Measurements from ENCODE around the gene GABBR2.

The GABBR2 gene

DNA sequence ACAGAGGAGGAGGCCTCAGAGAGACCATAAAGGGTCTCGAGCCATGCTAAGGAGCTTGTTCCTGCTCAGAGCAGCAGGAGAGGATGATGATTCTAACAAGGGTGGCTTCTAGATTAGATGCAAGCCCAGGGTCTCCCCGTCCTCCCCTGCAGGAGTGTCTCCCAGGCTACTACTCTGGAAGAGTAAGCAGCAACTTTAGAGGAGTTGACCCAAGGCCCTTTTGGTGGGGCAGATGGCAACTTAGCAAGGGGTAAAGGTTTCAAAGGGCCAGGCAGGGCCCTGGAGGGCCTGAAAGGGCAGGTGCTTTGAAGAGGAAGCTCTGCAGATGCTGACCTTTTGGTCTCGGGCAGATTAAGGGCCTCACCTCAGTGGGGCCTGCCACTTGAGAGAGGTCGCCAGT is 174.9 kb downstream of the GABBR2 start:
- no peak for DNase-seq

DNA sequence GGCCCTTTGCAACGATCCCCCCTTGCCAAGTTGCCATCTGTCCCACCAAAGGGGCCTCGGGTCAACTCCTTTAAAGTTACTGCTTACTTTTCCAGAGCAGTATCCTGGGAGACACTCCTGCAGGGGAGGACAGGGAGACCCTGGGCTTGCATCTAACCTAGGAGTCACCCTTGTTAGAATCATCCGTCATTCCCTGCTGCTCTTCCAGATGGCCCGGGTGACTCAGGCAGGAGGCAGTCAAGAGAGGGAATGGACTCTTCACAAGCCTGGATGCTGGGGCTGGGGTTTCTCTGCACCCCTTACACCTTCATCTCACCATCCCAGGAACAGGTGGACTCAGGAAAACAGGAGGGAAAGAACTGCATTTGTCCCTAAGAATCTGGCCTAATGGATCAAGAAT is 175.6 kb downstream of the GABBR2 start:
- DNase-seq, result peak; percentile 68

DNA sequence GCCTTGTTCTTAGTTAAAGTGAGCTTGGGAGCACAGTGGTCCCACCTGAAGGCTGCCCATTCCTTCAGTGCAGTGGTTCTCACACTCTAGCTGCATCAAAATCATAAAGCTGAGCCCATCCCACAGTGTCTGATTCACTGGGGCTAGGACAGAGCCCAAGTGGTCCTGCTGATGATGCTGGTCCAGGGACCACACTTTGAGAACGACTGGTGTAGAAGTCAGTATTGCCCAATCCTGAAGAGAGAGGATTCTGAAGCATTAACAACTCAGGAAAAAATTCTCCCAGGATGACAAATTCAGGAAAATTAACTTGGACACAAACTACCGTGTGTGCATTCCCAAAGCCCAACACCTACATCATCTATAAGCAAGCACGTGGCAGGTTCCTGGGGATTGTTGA is 176.2 kb downstream of the GABBR2 start:
- no peak for DNase-seq

DNA sequence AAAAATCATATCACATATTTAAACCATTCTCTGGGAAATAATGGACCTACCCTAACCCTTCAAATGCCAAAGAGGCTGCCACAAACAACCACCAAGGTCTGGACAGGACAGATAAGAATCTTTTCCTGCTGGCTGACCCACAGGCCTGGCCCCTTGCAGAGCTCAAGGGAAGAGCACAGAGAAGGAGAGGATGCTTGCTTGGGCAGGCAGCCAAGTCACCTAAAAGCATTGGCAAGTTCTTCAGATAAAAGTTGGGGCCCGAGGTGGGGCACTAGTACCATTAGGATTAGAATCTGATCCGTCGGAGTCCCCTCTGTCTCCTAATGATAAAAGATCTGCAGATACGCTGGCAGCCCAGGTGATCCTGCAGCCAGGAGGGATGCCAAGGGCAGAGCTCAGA is 176.6 kb downstream of the GABBR2 start:
- peak; percentile 49 for DNase-seq

DNA sequence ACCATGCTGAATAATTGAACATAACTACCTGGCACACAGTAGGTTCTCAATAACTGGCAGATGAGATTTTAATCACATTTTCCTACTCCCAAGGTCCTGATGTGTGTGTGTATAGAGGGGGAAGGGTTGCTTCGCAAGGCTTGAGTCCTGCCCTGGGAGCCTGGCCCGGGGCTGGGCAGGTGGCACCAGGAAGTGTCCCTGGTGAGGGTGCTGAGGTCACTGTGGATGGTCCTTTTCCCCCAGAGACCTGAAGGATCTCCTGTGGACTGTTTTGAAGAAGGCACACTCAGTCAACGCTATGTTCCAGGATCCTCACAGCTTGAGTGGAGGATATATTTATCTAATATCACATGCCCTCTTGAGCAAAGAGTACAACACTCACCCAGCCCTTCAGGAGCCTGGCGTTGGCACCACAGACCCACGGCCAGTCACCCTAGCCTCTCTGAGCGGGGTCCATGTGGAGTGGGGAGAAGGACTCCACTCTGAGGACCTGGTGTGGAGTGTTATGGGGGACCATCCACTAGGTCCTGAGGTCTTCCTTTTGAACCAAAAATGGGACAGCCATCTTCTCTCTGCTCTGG is 177.8 kb downstream of the GABBR2 start:
- DNase-seq, result no peak

DNA sequence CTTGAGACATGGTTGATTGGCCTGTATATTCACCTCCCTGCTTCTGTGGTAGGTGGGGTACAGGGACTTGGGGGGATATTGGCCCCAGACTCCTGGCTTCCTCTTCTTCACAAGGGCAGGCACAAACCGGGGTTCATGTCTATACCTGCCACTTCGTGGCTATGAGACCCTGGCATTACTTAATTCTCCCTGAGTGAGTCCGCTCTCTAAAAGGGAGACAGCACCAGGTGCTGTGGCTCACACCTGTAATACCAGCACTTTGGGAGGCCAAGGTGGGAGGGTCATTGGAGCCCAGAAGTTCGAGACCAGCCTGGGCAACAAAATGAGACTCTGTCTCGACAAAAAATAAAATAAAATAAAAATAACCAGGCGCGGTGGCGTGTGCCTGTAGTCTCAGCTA is 178.5 kb downstream of the GABBR2 start:
- no peak for DNase-seq

DNA sequence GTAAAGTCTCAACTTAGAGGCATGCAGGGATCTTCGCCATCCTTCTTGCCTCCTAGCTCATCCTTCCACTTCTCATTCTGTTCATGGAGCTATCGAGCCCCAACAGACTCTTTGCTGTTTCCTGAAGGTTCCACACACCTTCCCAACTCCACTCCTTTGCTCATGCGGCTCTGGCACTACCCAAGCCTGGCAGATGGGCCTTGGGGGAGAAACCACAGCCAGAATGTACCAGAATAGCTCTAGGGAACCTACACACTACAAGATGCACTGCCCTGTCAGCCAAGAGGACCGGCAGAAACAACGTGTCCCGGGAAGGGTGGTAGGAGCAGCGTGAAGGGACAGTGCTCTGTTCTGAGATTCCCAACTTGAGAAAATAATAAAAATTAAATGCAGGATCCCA is 178.9 kb downstream of the GABBR2 start:
- no peak for DNase-seq

DNA sequence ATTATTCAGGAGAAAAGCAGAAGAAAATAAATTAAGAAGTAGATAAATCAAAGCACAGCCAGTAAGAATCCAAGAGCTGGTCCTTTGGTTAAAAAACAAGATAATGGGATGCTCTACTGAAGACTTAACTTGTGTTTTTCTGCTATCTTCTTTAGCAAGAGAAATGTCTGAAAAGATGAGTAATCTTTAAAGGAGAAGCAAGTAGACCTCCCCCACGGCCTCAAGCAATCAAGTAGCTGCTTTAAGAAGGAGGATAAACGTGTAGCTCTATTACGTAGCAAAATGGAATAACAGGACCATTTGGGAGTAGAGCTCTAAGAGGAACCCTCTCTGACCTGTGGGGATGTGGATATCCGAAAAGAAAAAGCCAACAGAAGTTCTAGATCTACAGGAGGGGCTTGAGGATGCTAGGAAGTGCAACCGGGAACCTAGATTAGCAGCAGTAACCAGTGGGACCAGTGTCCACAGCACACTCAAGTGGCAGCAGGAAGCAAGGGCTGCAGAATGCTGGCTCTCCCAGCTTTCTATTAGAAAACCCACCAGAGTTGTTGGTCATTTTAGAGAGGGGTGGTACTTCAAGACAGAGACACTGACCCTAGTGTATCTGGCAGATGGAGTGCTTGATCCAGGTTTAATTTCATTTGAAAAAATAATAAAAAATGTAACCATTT is 185.4 kb downstream of the GABBR2 start:
- peak; percentile 55 for DNase-seq

DNA sequence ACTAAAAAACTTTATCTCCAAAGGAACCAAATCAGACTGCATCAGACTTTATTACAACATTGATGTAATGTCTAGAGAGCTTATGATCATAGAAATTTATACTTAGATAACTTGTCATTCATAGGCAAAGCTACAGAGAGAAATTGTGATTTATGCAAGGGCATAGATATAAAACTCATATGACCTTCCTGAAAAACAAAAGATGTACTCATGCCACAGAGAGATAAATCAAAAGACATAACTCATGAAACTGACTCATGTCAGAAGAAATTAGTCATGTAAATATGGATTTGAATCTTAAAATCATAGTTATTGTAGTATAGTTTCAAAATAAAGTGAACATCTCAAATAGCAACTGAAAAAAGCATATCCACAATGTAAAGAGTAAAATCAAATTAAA is 186.2 kb downstream of the GABBR2 start:
- no peak for DNase-seq

DNA sequence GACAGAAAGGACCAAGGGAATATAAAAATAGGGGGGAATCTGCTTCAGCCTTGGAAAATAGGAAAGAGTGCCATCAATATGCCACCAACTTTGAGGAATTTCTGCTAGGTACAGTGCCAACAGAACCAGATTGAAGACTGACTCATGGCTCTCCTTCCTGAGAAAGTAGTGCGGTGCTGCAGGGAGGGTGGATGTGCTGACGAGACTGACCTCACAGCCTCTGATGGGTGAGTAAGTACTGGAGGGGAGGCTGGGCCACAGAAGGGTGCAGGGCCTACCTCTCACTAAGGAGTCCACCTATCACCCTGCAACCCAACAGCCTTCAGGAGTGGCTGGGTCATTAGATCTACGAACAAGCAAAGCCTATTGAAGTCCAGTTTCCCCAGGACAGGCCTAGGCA is 187.6 kb downstream of the GABBR2 start:
- no peak for DNase-seq

DNA sequence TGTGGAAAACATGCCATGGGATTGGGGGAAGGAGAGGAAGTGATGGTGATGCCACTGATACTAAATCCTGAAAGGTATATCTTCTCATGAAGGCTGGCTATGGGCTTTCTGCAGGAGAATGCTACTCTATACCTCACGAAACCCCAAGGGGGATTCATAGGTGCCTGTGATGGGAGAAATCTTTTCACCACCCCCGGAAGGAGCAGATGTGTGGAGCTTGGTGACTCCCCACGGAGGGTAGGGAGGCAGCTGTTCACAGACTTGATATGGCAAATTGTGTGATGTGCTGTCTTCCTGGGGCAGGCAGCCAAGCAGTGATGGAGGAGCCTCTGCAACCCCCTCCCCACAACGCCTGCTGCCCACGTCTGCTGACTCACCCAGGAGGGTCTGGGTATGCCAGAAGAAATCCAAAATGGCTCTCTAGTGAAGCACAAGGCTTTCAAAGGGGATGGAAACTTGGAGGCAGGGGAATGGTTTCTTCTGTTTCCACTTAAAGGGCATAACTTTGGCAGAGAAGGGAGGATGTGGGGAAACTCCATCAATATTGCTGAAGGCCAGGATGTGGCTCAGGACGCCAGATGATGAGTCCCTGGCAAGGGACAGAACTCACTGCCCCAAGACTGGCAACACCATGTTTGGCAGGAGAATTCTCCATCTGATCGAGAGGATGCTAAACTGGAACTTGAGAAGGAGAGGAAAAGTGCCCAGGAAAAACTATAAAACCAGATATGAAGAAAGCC is 188.3 kb downstream of the GABBR2 start:
- DNase-seq, result peak; percentile 84

DNA sequence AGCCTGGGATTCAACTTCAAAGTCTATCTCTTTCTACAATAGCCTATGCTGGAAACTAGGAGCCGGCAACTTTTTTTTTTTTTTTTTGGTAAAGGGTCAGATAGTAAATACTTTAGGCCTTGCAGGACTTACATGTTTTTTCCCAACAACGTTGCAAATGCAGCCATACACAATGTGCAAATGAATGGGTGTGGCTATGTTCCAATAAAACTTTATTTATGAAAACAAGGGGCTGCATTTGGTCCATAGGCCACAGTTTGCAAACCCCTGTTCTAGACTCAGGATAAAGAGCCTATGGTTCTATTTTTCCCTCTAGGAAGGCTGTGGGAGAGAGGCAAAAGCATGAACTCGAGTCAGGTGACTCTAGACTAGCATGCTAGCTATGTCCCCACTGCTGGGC is 189.1 kb downstream of the GABBR2 start:
- DNase-seq, result peak; percentile 39

DNA sequence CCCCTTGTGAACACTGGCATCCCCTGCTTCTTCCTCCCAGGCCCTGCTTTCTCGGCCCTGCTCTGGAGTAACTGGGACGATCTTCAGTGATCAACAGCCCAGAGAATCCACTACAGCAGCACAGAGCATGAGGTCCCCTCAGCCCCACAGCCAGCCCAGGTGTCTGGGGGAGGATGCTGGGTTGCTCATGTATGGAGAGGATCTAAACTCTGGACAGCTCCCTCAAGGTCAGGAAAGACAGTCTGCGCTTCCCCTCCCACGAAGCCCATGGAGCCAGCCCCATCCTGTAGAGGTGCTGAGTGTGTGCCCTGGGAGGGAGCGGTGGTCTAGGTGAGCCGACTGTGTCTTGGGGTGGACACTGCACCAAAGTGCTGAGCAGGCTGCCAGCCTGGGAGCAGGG is 190.2 kb downstream of the GABBR2 start:
- peak; percentile 52 for DNase-seq

DNA sequence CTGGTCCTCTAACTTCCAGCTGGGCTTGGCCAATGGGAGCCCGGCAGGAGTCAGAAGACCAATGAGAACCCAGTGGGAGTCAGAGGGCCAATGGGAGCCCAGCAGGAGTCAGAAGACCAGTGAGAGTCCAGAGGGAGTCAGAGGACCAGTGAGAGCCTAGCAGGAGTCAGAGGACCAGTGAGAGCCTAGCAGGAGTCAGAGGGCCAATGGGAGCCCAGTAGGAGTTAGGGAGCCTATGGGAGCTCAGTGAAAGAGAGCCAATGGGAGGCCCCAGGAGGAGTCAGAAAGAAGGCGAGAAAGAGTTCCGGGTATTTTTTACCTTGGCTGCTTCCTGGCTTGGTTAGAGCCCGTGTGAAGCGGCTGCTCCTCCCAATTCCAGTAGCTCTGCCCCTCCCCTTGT is 191.0 kb downstream of the GABBR2 start:
- peak; percentile 22 for DNase-seq

DNA sequence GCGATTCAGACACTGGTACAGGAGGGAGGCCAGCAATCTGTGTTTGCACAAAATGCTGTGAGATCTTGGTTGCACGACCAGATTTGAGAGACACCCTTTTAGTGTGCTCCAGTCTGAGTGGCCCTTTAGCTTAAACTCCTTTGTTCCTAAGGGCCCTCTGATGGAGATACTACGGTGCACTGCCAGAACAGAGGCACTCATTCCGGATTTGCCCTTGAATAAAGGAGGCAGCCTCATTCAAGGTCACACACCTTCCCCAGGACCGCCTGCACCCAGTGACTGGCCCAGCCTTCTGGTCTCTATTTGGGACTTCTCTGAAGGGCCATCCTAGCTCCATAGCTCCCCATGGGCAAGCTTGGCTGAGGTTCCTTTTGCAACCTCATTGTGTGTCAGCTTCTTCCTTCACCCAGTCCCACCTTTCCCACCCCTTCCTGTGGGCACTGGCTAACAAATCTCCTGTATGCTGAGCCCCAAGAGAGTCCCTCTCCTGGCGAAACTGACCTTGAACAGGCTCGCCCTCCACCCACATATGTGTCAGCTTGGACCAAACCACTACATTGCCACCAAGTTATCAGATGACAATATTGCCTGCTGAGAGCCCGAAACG is 191.7 kb downstream of the GABBR2 start:
- no peak for DNase-seq

DNA sequence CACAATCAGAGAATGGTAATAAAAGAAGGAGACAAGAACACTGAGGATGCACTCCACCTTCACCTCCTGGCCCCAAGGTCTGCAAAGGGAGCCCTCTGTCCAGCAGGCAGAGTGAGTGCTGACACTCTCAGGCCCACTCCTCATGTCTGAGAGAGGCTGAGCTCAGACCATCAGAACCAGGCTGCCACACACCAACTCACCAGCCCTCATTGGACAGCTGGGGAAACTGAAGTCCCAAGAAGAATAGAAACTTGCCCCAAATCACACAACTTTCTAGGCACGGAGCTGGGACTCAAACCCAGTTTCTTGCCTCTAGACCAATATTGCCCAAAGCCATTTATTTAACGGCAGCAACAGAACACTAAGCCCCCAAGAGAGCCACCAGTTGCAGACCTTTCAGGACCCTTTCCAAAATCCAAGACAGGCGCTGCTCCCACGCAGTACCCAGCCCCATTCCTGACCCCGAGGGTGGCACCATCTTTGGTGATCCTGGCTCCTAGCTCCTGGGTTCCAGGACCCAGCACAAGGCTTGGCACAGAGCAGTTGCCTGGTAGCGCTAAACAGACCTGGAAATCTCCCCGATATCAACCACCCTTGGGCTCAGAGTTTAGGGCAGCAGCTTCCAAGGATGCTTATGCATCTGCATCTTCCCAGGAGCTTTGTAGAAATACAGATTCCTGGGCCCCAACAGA is 192.4 kb downstream of the GABBR2 start:
- no peak for DNase-seq

DNA sequence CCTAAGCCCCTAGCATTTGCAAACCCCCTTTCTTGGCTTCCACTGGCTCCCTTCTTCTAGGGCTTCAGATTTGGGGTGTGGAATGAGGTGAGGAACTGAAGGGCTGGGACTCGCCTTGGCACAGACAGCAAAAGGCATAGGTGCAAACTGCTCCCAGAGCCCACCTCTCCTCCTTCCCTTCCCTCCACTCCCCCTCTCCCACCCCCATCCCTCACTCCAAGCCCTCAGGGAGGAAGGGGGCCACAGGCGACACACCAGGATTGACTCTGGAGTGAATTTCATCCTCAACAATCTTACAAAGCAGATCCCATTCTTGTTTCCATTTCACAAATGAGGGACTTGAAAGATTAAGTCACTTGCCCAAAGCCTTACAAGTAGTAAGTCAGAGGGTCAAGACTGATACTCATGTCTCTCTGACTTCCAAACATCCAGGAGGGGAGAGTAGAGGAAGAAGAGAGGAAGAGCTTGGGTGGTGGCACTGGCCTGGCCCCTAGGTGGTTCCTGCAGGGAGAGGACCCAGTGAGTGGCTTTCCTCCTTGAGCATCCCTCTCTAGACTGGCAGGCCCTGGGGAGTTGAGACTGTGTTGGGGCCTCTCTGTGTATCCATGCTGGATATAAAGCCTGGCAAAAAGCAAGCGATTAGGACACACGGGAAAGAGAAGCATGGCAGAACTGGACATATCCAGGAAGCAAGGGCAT is 193.1 kb downstream of the GABBR2 start:
- DNase-seq, result no peak

DNA sequence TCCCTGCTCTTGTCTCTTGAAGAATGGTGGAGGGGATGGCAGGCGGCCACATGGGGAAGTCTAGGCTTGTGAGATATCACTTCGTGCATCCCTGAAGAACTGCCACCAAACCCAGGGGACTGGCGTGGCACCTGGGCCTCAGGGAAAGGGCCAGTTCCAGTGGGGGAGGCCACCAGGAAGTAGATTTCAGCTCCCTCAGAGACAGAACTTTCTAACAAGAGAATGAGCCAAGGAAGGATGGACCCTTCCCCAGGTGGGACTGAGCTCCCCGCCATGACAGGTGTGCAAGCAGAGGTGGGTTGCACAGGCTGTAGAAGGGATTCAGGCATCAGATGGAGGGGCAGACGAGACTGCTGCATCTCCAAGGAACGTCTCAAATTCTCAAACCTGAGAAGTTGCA is 193.9 kb downstream of the GABBR2 start:
- DNase-seq, result no peak

DNA sequence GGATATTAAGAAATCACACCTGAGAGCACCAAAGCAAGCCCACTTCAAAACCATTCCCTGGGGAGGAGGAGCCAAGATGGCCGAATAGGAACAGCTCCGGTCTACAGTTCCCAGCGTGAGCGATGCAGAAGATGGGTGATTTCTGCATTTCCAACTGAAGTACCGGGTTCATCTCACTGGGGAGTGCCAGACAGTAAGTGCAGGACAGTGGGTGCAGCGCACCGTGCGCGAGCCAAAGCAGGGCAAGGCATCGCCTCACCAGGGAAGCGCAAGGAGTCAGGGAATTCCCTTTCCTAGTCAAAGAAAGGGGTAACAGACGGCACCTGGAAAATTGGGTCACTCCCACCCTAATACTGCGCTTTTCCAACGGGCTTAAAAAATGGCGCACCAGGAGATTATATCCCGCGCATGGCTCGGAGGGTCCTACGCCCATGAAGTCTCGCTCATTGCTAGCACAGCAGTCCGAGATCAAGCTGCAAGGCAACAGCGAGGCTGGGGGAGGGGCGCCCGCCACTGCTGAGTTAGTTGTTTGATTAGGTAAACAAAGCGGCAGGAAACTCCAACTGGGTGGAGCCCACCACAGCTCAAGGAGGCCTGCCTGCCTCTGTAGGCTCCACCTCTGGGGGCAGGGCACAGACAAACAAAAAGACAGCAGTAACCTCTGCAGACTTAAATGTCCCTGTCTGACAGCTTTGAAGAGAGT is 200.4 kb downstream of the GABBR2 start:
- peak; percentile 78 for DNase-seq

DNA sequence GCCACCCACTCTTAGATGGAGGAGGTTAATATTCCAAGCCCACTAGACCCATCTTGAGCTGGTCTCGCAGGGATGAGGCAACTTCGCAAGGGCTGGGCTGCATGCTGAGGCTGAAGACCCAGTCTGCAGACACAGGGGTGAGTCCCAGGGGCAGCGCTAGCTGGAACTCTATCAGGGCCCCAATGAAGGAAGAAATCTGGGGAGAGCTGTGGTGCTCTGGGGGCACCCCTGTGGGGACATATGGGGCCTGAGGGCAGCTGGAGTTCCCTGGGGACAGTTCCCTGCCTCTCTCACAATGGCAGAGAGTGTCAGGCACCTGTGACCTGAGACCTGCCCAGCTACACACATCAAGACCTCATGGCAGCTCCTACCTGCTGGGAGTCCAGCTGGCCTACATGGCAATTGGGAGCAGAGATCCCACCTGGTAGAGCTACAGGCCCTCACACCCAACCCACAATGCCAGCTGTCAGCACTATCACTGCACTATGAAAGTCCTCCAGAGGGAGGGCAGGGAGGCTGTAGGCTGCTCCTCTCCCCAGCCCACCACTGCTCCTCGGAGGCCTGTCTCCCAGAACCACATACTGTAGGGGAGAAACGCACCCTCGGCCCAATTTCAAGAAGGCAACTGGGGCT is 202.2 kb downstream of the GABBR2 start:
- DNase-seq, result peak; percentile 77

All from NCI-H69 (cell line).